ENCODE data around the gene PLXNA4. TPM values are rescaled to one million over a fixed set of nuclear protein-coding genes. Genes with fewer than 3 reads are reported as not detected.

The PLXNA4 gene
- total and polyA plus RNA-seq, 4 donors, result 0.04 to 1.1 (median 0.41) TPM

- Histone ChIP-seq H3K4me3 (ENCODE audit: low read depth in 1 of 3, low read length in 3 of 3) (no peak overlapping the region), H3K9me3 (ENCODE audit: control insufficient read depth in 4 of 4, low read length in 3 of 4) (no peaks in the 10 kb centered on the region), H3K4me1 (ENCODE audit: control insufficient read depth in 4 of 4, insufficient read depth in 4 of 4, low read length in 3 of 4) (no peaks in the 10 kb centered on the region), H3K36me3 (ENCODE audit: control insufficient read depth in 4 of 4, insufficient read depth in 3 of 4, low read depth in 1 of 4, low read length in 3 of 4) (no peaks in the 10 kb centered on the region), H3K9ac (ENCODE audit: low read depth in 1 of 2, low read length in 2 of 2) (no peak overlapping the region), H3K27me3 (ENCODE audit: control insufficient read depth in 4 of 4, insufficient read depth in 4 of 4, low read length in 3 of 4) (no peaks in the 10 kb centered on the region), H3K27ac (ENCODE audit: low read depth in 1 of 2, low read length in 2 of 2) (no peak overlapping the region)
- no peak for DNase-seq (ENCODE audit: low spot score)
- WGBS, result 72% methylated on average over 2 of the region's 2 CpGs
- no peak for TF ChIP-seq ZBTB33 (IDR thresholded peaks at IDR 0.05)
- TF ChIP-seq JUND (IDR thresholded peaks at IDR 0.05), result no peak
- TF ChIP-seq YY1 (IDR thresholded peaks at IDR 0.05), result no peak
- no peak for TF ChIP-seq FOXA2 (IDR thresholded peaks at IDR 0.05)
- TF ChIP-seq TAF1 (conservative IDR thresholded peaks at IDR 0.05), result no peak
- no peak for TF ChIP-seq EGR1 (IDR thresholded peaks at IDR 0.05; ENCODE audit: low read depth in 2 of 2)
- TF ChIP-seq RAD21 (IDR thresholded peaks at IDR 0.05), result no peak
- no peak for TF ChIP-seq NR2F2 (IDR thresholded peaks at IDR 0.05)
- TF ChIP-seq ATF3 (IDR thresholded peaks at IDR 0.05), result no peak
- no peak for TF ChIP-seq REST (IDR thresholded peaks at IDR 0.05)
- TF ChIP-seq SP1 (IDR thresholded peaks at IDR 0.05), result no peak
- TF ChIP-seq GABPA (IDR thresholded peaks at IDR 0.05 in 1 of 2, conservative IDR thresholded peaks at IDR 0.05 in 1 of 2), result no peak
- TF ChIP-seq FOXA1 (IDR thresholded peaks at IDR 0.05), result no peak
- TF ChIP-seq CTCF (IDR thresholded peaks at IDR 0.05; ENCODE audit: low read depth, low read length, missing input control), result no peak
- TF ChIP-seq HNF4A (conservative IDR thresholded peaks at IDR 0.05), result no peak
- no peak for TF ChIP-seq MAX (IDR thresholded peaks at IDR 0.05)
- TF ChIP-seq HNF4G (IDR thresholded peaks at IDR 0.05), result no peak
- TF ChIP-seq RXRA (IDR thresholded peaks at IDR 0.05), result no peak
Measured at GRCh38 chr7:132561763-132562162, 14.5 kb downstream of the PLXNA4 start.
